Skeletal muscle tissue (tissue), 4 donors: ENCODE results near the gene FURIN. TPM values are rescaled to one million over a fixed set of nuclear protein-coding genes. Genes with fewer than 3 reads are reported as not detected.
"Not testable (repeated sequence)": the region's sequence is repeated elsewhere in the genome, so short reads cannot be mapped to it uniquely, and the experiment has no call there.

Source experiments
- H3K27ac ChIP-seq: one replicate; pipeline ENCODE4 v1.7.0; 2013; ENCODE audit warnings: mild to moderate bottlenecking, low read depth, low read length, inconsistent platforms
- H3K27me3 ChIP-seq, 3 donors: one replicate each; pipeline ENCODE4 v1.7.0; 2013; ENCODE audit warnings: low read length in 3 of 3; ENCODE audit not compliant: control insufficient read depth in 3 of 3, insufficient read depth in 3 of 3
- H3K36me3 ChIP-seq, 3 donors: one replicate each; pipeline ENCODE4 v1.7.0; 2013; ENCODE audit warnings: low read length in 3 of 3; ENCODE audit not compliant: control insufficient read depth in 3 of 3, insufficient read depth in 3 of 3
- H3K4me1 ChIP-seq, 3 donors: one replicate each; pipeline ENCODE4 v1.7.0; 2013; ENCODE audit warnings: low read length in 3 of 3, mild to moderate bottlenecking in 3 of 3; ENCODE audit not compliant: control insufficient read depth in 3 of 3, insufficient read depth in 3 of 3
- H3K4me3 ChIP-seq, 3 donors: one replicate each; pipeline ENCODE4 v1.7.0; 2013; ENCODE audit warnings: low read length in 3 of 3
- H3K9ac ChIP-seq, 3 donors: one replicate each; pipeline ENCODE4 v1.7.0; 2013; ENCODE audit warnings: low read length in 3 of 3, mild to moderate bottlenecking in 3 of 3, moderate library complexity in 2 of 3, low read depth in 1 of 3
- H3K9me3 ChIP-seq, 3 donors: one replicate each; pipeline ENCODE4 v1.7.0; 2013; ENCODE audit warnings: low read length in 3 of 3; ENCODE audit not compliant: control insufficient read depth in 3 of 3
- total RNA-seq: library from RNA; depleted of rRNA; stranded (reverse); fragments of >200 nt; gene quantifications from one replicate; pipeline ENCODE4 v1.2.3, GENCODE V29; 2014
- donor health status: Osteomylitis.

FURIN gene
- 12.0 TPM for total RNA-seq

- peaks cover 29 to 39% (median 35%) of the 10 kb centered on the region in 3 donors for H3K4me1 ChIP-seq
- no peaks in the 10 kb centered on the region for H3K9me3 ChIP-seq
- no peaks in the 10 kb centered on the region for H3K27me3 ChIP-seq
- peak within 1 kb of the TSS in 1 of 3 donors; percentile 40 for H3K9ac ChIP-seq
- peak within 1 kb of the TSS; percentile 90 for H3K27ac ChIP-seq
- no peak within 1 kb of the TSS for H3K4me3 ChIP-seq
- no peaks in the 10 kb centered on the region for H3K36me3 ChIP-seq
These were observed at the start of gene FURIN for GRCh38 chr15:90868261-90868689. Gene FURIN, plus strand, starts transcription at chr15:90868588. Its CDS starts 7,153 bp downstream, at chr15:90875741.

DNA sequence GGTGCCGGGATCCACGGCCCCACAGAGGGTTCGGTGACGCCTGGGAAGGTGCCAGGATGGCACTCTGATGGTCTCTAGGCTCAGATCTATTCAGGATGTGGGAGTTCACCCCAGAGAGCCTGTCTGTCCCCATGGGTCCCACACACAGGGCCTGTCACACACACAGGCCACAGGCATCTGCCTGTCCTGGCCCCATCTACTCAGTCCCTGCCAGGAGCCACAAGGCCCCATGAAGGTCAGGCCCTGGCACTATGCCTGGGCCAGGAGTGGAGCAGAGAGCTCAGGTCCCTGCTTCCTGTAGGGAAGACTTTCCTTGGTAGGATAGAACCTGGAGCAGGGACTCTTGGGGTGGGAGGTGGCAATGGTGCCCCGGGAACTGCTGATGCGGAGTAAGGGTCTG lies 49.0 kb upstream of the FURIN start:
- Histone ChIP-seq H3K9ac (no peak overlapping the region), H3K27ac (no peak overlapping the region), H3K4me1 (peaks cover 0 to 3% (median under 1%) of the 10 kb centered on the region in 3 donors)

DNA sequence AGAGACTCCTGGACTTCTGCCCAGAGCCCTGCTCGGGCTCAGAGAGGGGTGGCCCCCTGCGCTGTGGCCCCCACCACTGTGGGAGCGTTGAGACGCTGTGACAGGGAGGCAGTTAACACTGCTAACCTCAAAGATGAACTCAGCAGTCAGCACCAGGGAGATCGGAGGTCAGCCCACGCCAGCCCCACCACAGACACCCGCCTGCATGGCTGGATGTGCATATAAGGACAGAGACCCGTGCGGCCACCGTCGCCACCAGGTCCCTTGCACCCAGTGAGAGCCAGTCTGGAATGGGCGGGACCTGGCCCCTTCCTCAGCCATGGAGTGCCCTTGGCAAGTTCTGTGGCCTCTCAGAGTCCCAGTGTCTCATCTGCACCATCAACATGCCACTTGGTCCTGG lies 48.5 kb upstream of the FURIN start:
- H3K27ac ChIP-seq, result no peak overlapping the region

More for the DNA sequence above, 49.0 kb upstream of the FURIN start:
- Histone ChIP-seq H3K36me3 (no peaks in the 10 kb centered on the region), H3K27me3 (no peaks in the 10 kb centered on the region), H3K4me3 (no peak overlapping the region), H3K9me3 (no peaks in the 10 kb centered on the region)

GRCh38 chr15:90820481-90820880 lies 47.9 kb upstream of the FURIN start:
- H3K36me3 ChIP-seq, result no peaks in the 10 kb centered on the region
- H3K9ac ChIP-seq, result no peak overlapping the region
- H3K9me3 ChIP-seq, result no peaks in the 10 kb centered on the region
- H3K27ac ChIP-seq, result no peak overlapping the region
- peaks cover 0 to 3% (median 0%) of the 10 kb centered on the region in 3 donors for H3K4me1 ChIP-seq
- no peak overlapping the region for H3K4me3 ChIP-seq
- H3K27me3 ChIP-seq, result no peaks in the 10 kb centered on the region

More for the DNA sequence above, 48.5 kb upstream of the FURIN start:
- Histone ChIP-seq H3K27me3 (no peaks in the 10 kb centered on the region), H3K4me3 (no peak overlapping the region), H3K4me1 (peaks cover 0 to 3% (median 0%) of the 10 kb centered on the region in 3 donors), H3K9me3 (no peaks in the 10 kb centered on the region), H3K36me3 (no peaks in the 10 kb centered on the region), H3K9ac (no peak overlapping the region)

DNA sequence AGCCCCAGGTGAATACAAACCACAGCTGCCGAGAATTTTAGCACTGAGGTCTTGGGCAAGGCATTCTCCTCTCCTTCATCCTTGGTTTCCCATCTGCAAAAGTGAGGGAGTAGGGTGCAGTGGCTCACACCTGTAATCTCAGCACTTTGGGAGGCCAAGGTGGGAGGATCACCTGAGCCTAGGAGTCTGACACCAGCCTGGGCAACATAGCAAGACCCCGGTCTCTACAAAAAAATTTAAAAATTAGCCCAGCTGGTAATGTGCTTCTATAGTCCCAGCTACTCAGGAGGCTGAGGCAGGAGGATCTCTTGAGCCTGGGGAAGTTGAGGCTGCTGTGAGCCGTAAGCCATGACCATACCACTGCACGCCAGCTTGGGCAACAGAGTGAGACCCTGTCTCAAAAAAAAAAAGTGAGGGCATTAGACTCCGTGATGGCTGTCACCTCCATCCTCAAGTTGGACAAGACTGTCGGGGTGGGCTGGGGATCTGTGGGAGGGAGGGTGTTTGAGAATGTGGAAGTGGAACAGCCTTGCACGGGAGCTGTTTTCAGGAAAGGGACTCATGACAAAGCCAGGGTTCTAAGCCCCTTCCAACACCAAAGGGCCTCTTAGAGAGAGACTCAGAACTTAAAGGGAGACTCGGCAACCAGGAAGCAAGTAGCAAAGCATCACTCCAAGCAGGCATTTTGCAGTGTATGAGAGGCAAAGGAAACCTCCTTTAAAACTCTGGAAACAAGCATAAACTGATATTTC lies 46.0 kb upstream of the FURIN start:
- Histone ChIP-seq H3K36me3 (no peaks in the 10 kb centered on the region), H3K4me1 (peaks cover 0 to 3% (median 0%) of the 10 kb centered on the region in 3 donors), H3K27me3 (no peaks in the 10 kb centered on the region), H3K4me3 (no peak overlapping the region), H3K9me3 (no peaks in the 10 kb centered on the region), H3K27ac (no peak overlapping the region), H3K9ac (no peak overlapping the region)

DNA sequence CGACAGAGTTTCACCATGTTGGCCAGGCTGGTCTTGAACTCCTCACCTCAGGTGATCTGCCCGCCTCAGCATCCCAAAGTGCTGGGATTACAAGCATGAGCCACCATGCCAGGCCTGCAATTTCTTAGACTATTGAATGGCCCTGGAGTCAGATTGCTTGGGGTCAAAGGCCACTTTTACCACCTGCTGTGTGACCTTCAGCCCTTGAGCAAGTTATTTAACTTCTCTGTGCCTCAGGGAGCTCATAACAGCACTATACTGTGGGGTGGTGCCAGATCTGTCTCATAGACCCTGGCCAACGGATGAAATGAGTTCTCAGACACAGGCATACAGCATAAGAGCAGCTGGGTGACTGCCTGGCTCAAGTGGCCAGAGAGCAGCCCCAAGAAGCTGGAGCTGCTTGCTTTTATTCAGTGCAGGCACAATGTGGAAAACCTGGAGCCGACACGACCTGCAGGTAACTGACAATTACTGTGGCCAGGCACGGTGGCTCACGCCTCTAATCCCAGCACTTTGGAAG lies 44.9 kb upstream of the FURIN start:
- Histone ChIP-seq H3K9ac (no peak overlapping the region), H3K4me3 (no peak overlapping the region), H3K36me3 (no peaks in the 10 kb centered on the region), H3K9me3 (no peaks in the 10 kb centered on the region), H3K27me3 (no peaks in the 10 kb centered on the region), H3K4me1 (peaks cover 0 to 3% (median 0%) of the 10 kb centered on the region in 3 donors), H3K27ac (no peak overlapping the region)

DNA sequence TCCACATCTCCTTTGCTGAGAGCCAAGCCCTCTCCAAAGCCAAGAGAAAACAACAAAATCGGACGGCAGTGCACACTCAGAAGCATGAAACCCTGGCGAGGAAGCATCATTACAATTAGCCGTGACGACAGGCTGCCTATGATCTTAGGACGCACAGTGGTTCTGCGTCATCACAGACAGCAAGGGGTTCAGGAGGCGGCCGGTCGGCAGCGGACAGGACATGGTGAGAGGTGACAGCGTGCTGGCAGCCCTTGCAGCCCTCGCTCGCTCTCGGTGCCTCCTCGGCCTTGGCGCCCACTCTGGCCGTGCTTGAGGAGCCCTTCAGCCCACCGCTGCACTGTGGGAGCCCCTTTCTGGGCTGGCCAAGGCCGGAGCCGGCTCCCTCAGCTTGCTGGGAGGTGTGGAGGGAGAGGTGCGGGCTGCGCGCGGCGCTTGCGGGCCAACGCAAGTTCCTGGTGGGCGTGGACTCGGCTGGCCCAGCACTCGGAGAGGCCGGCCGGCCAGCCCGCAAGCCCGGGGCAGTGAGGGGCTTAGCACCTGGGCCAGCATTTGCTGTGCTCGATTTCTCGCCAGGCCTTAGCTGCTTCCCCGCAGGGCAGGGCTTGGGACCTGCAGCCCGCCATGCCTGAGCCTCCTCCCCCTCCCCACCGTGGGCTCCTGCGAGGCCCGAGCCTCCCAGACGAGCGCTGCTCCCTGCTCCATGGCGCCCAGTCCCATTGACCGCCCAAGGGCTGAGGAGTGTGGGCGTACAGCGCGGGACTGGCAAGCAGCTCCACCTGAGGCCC lies 43.1 kb upstream of the FURIN start:
- H3K27me3 ChIP-seq, H3K27ac ChIP-seq, H3K9ac ChIP-seq, H3K4me3 ChIP-seq, H3K36me3 ChIP-seq, H3K4me1 ChIP-seq, H3K9me3 ChIP-seq: not testable (repeated sequence)

DNA sequence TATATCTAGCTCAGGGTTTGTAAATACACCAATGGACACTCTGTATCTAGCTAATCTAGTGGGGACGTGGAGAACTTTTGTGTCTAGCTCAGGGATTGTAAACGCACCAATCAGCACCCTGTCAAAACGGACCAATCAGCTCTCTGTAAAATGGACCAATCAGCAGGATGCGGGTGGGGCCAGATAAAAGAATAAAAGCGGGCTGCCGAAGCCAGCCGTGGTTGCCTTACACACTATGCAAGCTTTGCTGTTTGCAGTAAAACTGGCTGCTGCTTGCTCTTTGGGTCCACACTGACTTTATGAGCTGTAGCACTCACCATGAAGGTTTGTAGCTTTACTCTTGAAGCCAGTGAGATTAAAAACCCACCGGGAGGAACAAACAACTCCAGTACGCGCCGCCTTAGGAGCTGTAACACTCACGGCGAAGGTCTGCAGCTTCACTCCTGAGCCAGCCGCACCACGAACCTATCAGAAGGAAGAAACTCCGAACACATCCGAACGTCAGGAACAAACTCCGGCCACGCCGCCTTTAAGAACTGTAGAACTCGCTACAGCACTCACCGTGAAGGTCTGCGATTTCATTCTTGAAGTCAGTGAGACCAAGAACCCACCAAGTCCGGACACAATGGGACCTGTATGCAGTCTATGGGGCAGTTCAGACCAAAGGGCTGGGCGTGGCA lies 42.0 kb upstream of the FURIN start:
- not testable (repeated sequence) for H3K27ac ChIP-seq, H3K4me1 ChIP-seq, H3K9me3 ChIP-seq, H3K36me3 ChIP-seq, H3K9ac ChIP-seq, H3K27me3 ChIP-seq, H3K4me3 ChIP-seq

GRCh38 chr15:90826886-90827435 lies 41.4 kb upstream of the FURIN start:
- no peak overlapping the region for H3K27ac ChIP-seq
- no peak overlapping the region for H3K4me3 ChIP-seq
- no peaks in the 10 kb centered on the region for H3K9me3 ChIP-seq
- no peaks in the 10 kb centered on the region for H3K36me3 ChIP-seq
- no peak overlapping the region for H3K9ac ChIP-seq
- no peaks in the 10 kb centered on the region for H3K27me3 ChIP-seq
- H3K4me1 ChIP-seq, result peaks cover 0 to 5% (median 0%) of the 10 kb centered on the region in 3 donors
